NCI-H446 treated with DMSO at 0.1 percent for 48 hours (cell line): ENCODE measurements around the gene TNP2.
A peak's percentile ranks its signal among the peaks of the same experiment; 100 is the strongest.
"Not testable (repeated sequence)": the region's sequence is repeated elsewhere in the genome, so short reads cannot be mapped to it uniquely, and the experiment has no call there.

ENCODE experiments used
- DNase-seq: peaks from one replicate; lab custom pipeline; 2025; lab: John Stamatoyannopoulos, UW

TNP2 gene

DNA sequence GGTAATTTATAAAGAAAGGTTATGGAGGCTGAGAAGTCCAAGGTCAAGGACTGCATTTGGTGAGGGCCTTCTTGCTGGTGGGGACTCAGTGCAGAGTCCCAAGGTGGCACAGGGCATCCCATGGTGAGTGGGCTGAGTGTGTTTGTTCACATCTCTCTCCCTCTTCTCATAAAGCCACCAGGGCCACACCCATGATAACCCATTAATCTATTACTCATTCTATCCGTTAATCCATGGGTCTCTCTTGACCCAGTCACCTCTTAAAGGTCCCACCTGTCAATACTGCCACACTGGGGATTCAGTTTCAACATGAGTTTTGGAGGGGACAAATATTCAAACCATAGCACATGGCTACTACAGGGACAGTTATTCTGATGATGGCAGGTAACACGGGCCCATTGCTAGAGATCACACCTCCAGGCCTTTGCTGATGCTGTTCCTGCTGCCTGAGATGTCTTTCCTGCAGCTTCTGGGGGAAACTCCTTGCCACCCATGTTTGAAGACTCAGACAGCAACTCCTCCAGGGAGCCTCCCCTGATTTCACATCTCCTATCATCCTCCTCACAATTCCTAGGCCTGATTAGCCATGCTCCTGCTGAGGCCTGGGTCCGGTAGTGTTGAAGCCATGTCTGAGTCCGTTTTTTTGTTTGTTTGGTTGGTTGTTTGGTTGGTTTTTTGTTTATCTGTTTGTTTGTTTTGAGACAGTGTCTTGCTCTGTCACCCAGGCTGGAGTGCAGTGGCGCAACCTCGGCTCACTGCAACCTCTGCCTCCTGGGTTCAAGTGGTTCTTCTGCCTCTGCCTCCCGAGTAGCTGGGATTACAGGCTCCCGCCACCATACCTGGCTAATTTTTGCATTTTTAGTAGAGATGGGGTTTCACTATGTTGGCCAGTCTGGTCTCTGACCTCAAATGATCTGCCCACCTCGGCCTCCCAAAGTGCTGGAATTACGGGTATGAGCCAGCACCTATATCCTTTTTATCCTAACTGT lies 29.2 kb downstream of the TNP2 start:
- DNase-seq: no peak

- DNase-seq: no peak
Observed at GRCh38 chr16:11238272-11239202, 30.6 kb downstream of the TNP2 start.

GRCh38 chr16:11236461-11237254 lies 32.5 kb downstream of the TNP2 start:
- DNase-seq: peak; percentile 24

GRCh38 chr16:11235703-11235991 lies 33.5 kb downstream of the TNP2 start:
- no peak for DNase-seq

- DNase-seq: no peak
Observed at GRCh38 chr16:11234884-11235702, 34.0 kb downstream of the TNP2 start.

- DNase-seq: no peak
Observed at GRCh38 chr16:11233727-11234376, 35.3 kb downstream of the TNP2 start.

- peak; percentile 6 for DNase-seq
Observed at GRCh38 chr16:11232852-11233726, 36.0 kb downstream of the TNP2 start.

- no peak for DNase-seq
Observed at GRCh38 chr16:11232302-11232851, 36.7 kb downstream of the TNP2 start.

- DNase-seq: no peak
Observed at GRCh38 chr16:11231367-11231970, 37.7 kb downstream of the TNP2 start.

DNA sequence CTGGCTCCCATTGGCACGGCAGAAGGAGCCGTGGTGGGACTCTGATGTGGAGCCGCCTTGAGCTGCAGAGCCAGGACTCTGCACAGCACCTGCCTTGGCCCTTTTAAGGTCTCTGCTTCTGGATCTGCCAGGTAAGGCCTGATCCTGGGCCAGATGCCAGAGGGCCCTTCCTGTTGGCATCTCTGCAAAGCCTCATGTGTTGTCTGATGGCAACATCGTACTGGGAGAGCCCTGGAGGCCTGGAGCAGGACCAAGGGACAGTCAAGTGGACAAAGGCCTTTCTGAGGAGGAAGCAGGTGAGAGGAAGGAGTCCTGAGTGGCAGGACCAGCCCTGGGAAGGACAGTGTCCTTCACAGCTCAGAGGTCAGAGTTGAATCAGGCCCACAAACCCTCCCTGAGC lies 39.2 kb downstream of the TNP2 start:
- DNase-seq: no peak

DNA sequence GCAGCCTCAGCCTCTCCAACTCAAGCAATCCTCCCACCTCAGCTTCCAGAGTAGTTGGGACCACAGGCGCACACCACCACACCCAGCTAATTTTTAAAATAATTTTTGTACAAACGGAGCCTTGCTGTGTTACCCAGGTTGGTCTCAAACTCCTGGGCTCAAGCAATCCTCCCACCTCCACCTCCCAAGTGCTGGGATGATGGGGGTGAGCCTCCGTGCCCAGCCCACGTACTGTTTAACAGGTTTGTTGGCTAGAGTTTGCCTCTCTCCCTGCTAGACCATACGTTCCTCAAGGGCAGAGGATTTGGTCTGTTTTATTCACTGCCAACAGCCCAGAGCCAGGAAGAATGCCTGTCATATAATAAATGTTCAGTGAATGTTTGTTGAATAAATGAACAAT lies 39.7 kb downstream of the TNP2 start:
- DNase-seq: no peak

- DNase-seq: no peak
Observed at GRCh38 chr16:11225677-11226549, 43.2 kb downstream of the TNP2 start.

DNA sequence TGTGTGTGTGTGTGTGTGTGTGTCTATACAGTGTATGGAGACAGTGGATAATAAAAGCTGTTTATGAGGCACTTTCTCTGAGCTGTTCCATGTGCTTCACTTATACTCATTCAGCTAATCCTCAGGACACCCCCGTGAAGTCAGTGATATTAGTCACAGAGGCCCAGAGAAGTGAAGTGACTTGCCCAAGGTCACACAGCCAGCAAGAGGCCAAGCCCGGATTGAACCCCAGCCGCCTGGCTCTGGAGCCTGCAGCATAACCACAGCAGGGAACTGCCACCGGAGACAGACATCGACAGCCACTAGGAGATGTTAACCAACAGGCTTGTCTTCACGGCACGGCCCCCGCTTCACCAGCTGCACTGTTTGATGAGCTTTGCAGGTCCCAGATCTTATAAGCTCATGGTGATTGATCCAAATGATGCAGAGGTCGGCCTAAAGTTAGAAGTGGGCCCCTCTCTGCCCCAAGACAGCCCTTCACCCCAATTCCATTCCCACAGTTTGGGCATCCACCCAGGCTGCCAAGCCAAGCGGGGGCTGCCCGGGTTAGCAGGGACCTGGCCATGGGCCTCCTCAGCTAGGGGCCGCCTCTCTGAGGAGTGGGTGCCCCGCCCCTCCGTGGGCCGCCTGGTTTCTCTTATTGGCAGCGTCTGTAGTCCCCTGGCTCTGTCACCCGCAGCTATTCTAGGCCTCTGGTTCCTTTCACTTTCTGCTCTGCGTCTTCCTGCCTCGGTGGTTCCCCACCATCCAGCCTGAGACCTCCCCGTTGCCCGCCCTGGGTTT lies 44.0 kb downstream of the TNP2 start:
- DNase-seq: no peak

DNA sequence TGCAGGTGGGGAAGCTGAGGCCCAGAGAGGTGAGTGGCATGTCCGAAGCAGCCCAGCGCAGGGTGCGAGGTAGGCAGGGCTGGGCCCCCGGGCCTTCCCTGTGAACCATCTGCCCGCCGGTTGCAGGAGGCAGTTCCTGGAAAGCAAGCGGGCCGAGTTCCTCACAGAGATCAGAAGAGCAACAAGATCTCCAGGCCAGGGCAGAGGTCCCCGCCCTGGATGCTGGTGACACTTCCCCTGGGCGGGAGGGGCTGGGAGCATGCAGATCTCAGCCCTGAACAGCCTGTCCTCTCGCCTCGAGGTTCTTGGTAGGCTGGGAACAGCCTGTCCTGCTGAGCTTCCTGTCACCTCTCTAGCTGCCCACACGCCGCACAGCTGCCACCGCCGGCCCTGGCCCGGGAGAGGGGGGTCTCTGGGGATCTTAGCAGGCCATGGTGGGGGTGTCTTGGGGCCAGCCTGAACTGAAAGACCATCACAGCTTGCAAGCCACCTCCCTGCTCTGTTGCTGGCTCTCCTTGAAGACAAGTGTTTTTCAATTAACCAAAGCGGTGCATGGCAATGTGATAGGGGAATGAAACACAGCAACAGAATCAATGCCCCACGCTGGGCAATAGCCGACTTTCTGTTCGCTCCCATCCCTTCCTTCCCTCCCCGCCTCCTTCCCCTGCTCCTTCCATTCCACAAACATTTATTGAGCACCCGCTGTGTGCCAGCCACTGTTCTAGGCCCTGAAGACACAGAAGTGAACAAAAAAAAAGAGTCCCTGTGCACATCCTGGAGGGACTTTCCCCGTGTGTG lies 44.8 kb downstream of the TNP2 start:
- no peak for DNase-seq

GRCh38 chr16:11220507-11220906 lies 48.6 kb downstream of the TNP2 start:
- DNase-seq: not testable (repeated sequence)

DNA sequence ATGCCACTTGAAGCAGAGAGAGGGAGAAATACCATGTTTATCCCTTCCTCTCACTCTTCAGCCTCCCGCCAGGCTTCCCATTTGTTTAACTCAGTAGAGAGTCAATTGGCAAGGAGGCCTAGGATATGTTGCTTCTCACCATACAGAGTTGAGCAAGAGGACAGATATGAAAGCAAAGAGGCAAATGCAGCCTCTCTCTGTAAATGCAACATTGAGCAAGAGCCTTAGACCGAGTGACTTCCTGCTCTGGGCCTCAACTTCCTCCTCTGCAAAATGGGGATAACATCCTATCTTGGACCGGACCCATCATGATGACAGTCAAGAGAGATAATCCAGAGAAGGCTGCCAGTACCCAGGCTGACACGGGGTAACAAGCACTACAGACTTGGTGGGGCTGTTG lies 49.9 kb downstream of the TNP2 start:
- no peak for DNase-seq
